HCT116 (cell line): Measurements from ENCODE around the gene HOXB8. TPM values are rescaled to one million over a fixed set of nuclear protein-coding genes. Genes with fewer than 3 reads are reported as not detected.

Experiments
- ATAC-seq: fragments of 200-7000 bp; cut with Tn5 transposase; 2 replicates; pipeline ENCODE4 v1.9.1; 2020; ENCODE audit warnings: mild to moderate bottlenecking, moderate library complexity
- BruUV-seq: library from RNA; stranded (reverse); fragments of 400-500 nt; replicated peaks from 2 replicates; lab custom pipeline; 2021; lab: Mats Ljungman, UMichigan
- CTCF ChIA-PET: fragments of 300-600 bp; sonication (Branson Sonifier 250); formaldehyde crosslinking; loops from one replicate; lab custom pipeline; 2021; ENCODE audit warnings: antibody characterized with exemption; lab: Charles Lee
- POLR2A ChIA-PET: fragments of 300-600, 350-600 bp; sonication (Branson Sonifier 250); formaldehyde crosslinking; loops from one replicate; lab custom pipeline; 2021; ENCODE audit warnings: antibody characterized with exemption; lab: Charles Lee
- RAD21 ChIA-PET, 2 experiments: fragments of 300-600 bp; sonication (Branson Sonifier 250); formaldehyde crosslinking; loops; one replicate each; lab custom pipeline; 2023; ENCODE audit warnings: low total read pairs in 2 of 2; ENCODE audit not compliant: uncharacterized antibody in 2 of 2, unreplicated experiment in 2 of 2, low non-redundant PET in 1 of 2; lab: Charles Lee
- DNase-seq: peaks from one replicate; pipeline ENCODE4 v3.0.0-alpha.2; 2010; ENCODE audit warnings: low read depth, low spot score
- H2AFZ ChIP-seq: fragments of 200-600 bp; shearing (Covaris generic), sonication (generic); 2 replicates; pipeline ENCODE4 v1.6.1; 2017; ENCODE audit warnings: low read depth, mixed run types, mixed read lengths, antibody characterized with exemption, low read length; ENCODE audit not compliant: poor library complexity, severe bottlenecking
- H3K27ac ChIP-seq: 2 replicates; pipeline ENCODE4 v1.5.1; 2012; ENCODE audit warnings: low read depth, low read length
- H3K27me3 ChIP-seq: fragments of 200-600 bp; sonication (generic); 2 replicates; pipeline ENCODE4 v1.6.1; 2016; ENCODE audit warnings: mixed run types, low read length, mixed read lengths; ENCODE audit not compliant: insufficient read depth
- H3K36me3 ChIP-seq, 2 experiments: fragments of 200-500 bp in 1 of 2; fragments of 200-600 bp in 1 of 2; sonication (Bioruptor generic) in 1 of 2; sonication (generic) in 1 of 2; 2 replicates each; pipeline versions ENCODE4 v1.5.1 to v1.6.1; 2014 to 2016; ENCODE audit warnings: low read length in 2 of 2, inconsistent platforms in 1 of 2, mixed read lengths in 1 of 2, mixed run types in 1 of 2; ENCODE audit not compliant: insufficient read depth in 2 of 2, control insufficient read depth in 1 of 2
- H3K4me1 ChIP-seq, 2 experiments: fragments of 200-600 bp in 1 of 2; sonication (generic) in 1 of 2; 2 replicates each; pipeline versions ENCODE4 v1.5.1 to v1.6.1; 2012 to 2017; ENCODE audit warnings: low read length in 2 of 2, inconsistent platforms in 1 of 2, mild to moderate bottlenecking in 1 of 2, mixed read lengths in 1 of 2, mixed run types in 1 of 2, moderate library complexity in 1 of 2; ENCODE audit not compliant: insufficient read depth in 2 of 2, control insufficient read depth in 1 of 2
- H3K4me2 ChIP-seq: fragments of 200-600 bp; sonication (generic); 2 replicates; pipeline ENCODE4 v1.6.1; 2017; ENCODE audit warnings: mixed run types, low read length, mixed read lengths
- H3K4me3 ChIP-seq, 2 experiments: fragments of 200-600 bp in 1 of 2; sonication (generic) in 1 of 2; replicated peaks in 1 of 2; 2 replicates each; pipeline ENCODE4 v1.5.1; 2011 to 2016; ENCODE audit warnings: low read length in 2 of 2, control low read depth in 1 of 2, low read depth in 1 of 2, mild to moderate bottlenecking in 1 of 2, mixed read lengths in 1 of 2, mixed run types in 1 of 2
- H3K79me2 ChIP-seq: fragments of 200-600 bp; sonication (generic); 2 replicates; pipeline ENCODE4 v1.6.1; 2017; ENCODE audit warnings: mild to moderate bottlenecking, mixed run types, low read length, moderate library complexity, mixed read lengths; ENCODE audit not compliant: insufficient read depth
- H3K9ac ChIP-seq: fragments of 200-600 bp; sonication (generic); 2 replicates; pipeline ENCODE4 v1.6.1; 2016; ENCODE audit warnings: low read length, mixed read lengths
- H3K9me2 ChIP-seq: fragments of 200-600 bp; sonication (generic), shearing (Covaris generic); 2 replicates; pipeline ENCODE4 v1.6.1; 2017; ENCODE audit warnings: mixed run types, mild to moderate bottlenecking, moderate library complexity; ENCODE audit not compliant: insufficient read depth
- H3K9me3 ChIP-seq, 2 experiments: fragments of 200-500 bp in 1 of 2; fragments of 200-600 bp in 1 of 2; sonication (Bioruptor generic) in 1 of 2; sonication (generic) in 1 of 2; 2 replicates each; pipeline ENCODE4 v1.6.1; 2014 to 2017; ENCODE audit warnings: low read length in 2 of 2, mixed read lengths in 2 of 2, inconsistent platforms in 1 of 2, low read depth in 1 of 2, mild to moderate bottlenecking in 1 of 2, mixed run types in 1 of 2, moderate library complexity in 1 of 2; ENCODE audit not compliant: control insufficient read depth in 1 of 2, insufficient read depth in 1 of 2
- H4K20me1 ChIP-seq: fragments of 200-600 bp; sonication (generic), shearing (Covaris generic); 2 replicates; pipeline ENCODE4 v1.6.1; 2017; ENCODE audit warnings: mixed run types, mild to moderate bottlenecking, moderate library complexity; ENCODE audit not compliant: insufficient read depth
- ATF3 ChIP-seq: IDR thresholded peaks from 2 replicates; pipeline ENCODE4 v1.6.1; 2012
- CBX3 ChIP-seq: IDR thresholded peaks from 2 replicates; pipeline ENCODE4 v1.6.1; 2012; ENCODE audit warnings: low read depth
- CTCF ChIP-seq, 3 experiments: fragments of 200-600 bp in 1 of 3; sonication (generic) in 1 of 3; IDR thresholded peaks in 2 of 3; conservative IDR thresholded peaks in 1 of 3; 2 replicates each; pipeline ENCODE4 v1.5.1; 2012 to 2017; ENCODE audit warnings: low read depth in 2 of 3, low read length in 2 of 3, antibody characterized with exemption in 1 of 3, borderline replicate concordance in 1 of 3, control low read depth in 1 of 3, mild to moderate bottlenecking in 1 of 3, mixed read lengths in 1 of 3, mixed run types in 1 of 3, moderate library complexity in 1 of 3; ENCODE audit not compliant: insufficient read depth in 1 of 3
- EGR1 ChIP-seq: IDR thresholded peaks from 2 replicates; pipeline ENCODE4 v1.6.1; 2012; ENCODE audit warnings: low read depth
- ELF1 ChIP-seq: IDR thresholded peaks from 2 replicates; pipeline ENCODE4 v1.6.1; 2012; ENCODE audit warnings: low read depth, borderline replicate concordance
- EZH2phosphoT487 ChIP-seq: fragments of 200-600 bp; IDR thresholded peaks from 2 replicates; pipeline ENCODE4 v1.6.1; 2018; ENCODE audit warnings: antibody characterized with exemption, borderline replicate concordance
- MAX ChIP-seq: IDR thresholded peaks from 2 replicates; pipeline ENCODE4 v1.6.1; 2012
- POLR2AphosphoS5 ChIP-seq: IDR thresholded peaks from 2 replicates; pipeline ENCODE4 v1.6.1; 2011; ENCODE audit warnings: mild to moderate bottlenecking, low read depth, low read length, moderate library complexity
- RAD21 ChIP-seq: IDR thresholded peaks from 2 replicates; pipeline ENCODE4 v1.6.1; 2012; ENCODE audit warnings: low read depth, mild to moderate bottlenecking
- SIN3A ChIP-seq: IDR thresholded peaks from 2 replicates; pipeline ENCODE4 v1.6.1; 2012; ENCODE audit warnings: low read depth
- SRF ChIP-seq: IDR thresholded peaks from 2 replicates; pipeline ENCODE4 v1.6.1; 2012; ENCODE audit warnings: low read depth
- YY1 ChIP-seq: IDR thresholded peaks from 2 replicates; pipeline ENCODE4 v1.6.1; 2011; ENCODE audit warnings: low read length, low read depth, moderate library complexity, mild to moderate bottlenecking; ENCODE audit not compliant: insufficient replicate concordance; ENCODE audit errors: extremely low read depth
- ZBTB33 ChIP-seq: IDR thresholded peaks from 2 replicates; pipeline ENCODE4 v1.6.1; 2011; ENCODE audit warnings: mild to moderate bottlenecking, low read length, moderate library complexity; ENCODE audit not compliant: insufficient replicate concordance; ENCODE audit errors: extremely low read depth
- ZFX ChIP-seq: fragments of 450-650 bp; IDR thresholded peaks from 2 replicates; pipeline ENCODE4 v1.6.1; 2017
- ZNF274 ChIP-seq: fragments of 200-500 bp; sonication (Bioruptor generic); IDR thresholded peaks from 2 replicates; pipeline ENCODE4 v1.6.1; 2014; ENCODE audit warnings: mild to moderate bottlenecking, low read depth, low read length, inconsistent platforms
- intact Hi-C: fragments of 100-400 bp; cut with micrococcal nuclease; formaldehyde crosslinking; loops from 2 replicates; pipeline ENCODE4 v1.10.0; 2022
- total RNA-seq: library from RNA; stranded (reverse); gene quantifications from one replicate; pipeline ENCODE4 v1.2.1, GENCODE V29; 2021; ENCODE audit not compliant: unreplicated experiment

HOXB8 gene
- total RNA-seq, 1 experiment from 2014 or later = 44.7 TPM

GRCh38 chr17:48606892-48607614 is 8.0 kb downstream of the HOXB8 start:
- BruUV-seq = no TSS peak
- no peaks in the 10 kb centered on the region for H4K20me1 ChIP-seq
- no peaks in the 10 kb centered on the region for H3K9me2 ChIP-seq
- intact Hi-C loops = no loop called here
- peaks cover 72% of the 10 kb centered on the region for H3K79me2 ChIP-seq
- H3K4me3 ChIP-seq = no peak overlapping the region
- TF ChIP-seq EGR1 (no peak), YY1 (no peak), MAX (no peak), RAD21 (no peak), SRF (no peak), POLR2AphosphoS5 (no peak), SIN3A (no peak), ZNF274 (no peak), ATF3 (no peak), EZH2phosphoT487 (no peak), ZBTB33 (no peak), CBX3 (no peak), ZFX (no peak), CTCF (IDR thresholded peaks at IDR 0.05 in 2 of 3, conservative IDR thresholded peaks at IDR 0.05 in 1 of 3; ENCODE audit: borderline replicate concordance in 1 of 3, insufficient read depth in 1 of 3, low read depth in 2 of 3, low read length in 2 of 3) (no peak), ELF1 (no peak)
- TF ChIP-seq, all 23 proteins: peak for 0
- ATAC-seq (no peak), DNase-seq (no peak)
- ChIA-PET RAD21 (interaction anchor here in 1 of 2 experiments (0.6 kb wide), 1 partner anchor 27 kb away, joined by 3 read pairs; no protein-coding TSS in a partner anchor), CTCF (no interaction called here), POLR2A (interaction anchor here (1.0 to 1.9 kb wide), 3 partner anchors 8 to 19 kb away, joined by 3 to 6 read pairs (median 4); partner anchors contain the start of genes HOXB8 and HOXB9)
- Histone ChIP-seq H3K36me3 (no peaks in the 10 kb centered on the region), H3K4me1 (peaks cover 23 to 59% of the 10 kb centered on the region in 2 experiments), H3K27ac (no peak overlapping the region), H3K9ac (no peak overlapping the region), H3K4me2 (no peak overlapping the region), H3K27me3 (no peaks in the 10 kb centered on the region), H3K9me3 (no peaks in the 10 kb centered on the region), H2AFZ (no peak overlapping the region)
